K562 (cell line): Measurements from ENCODE around the gene TMCC2. TPM values are rescaled to one million over a fixed set of nuclear protein-coding genes. Genes with fewer than 3 reads are reported as not detected.
A peak's percentile ranks its signal among the peaks of the same experiment; 100 is the strongest.

Experiments used
- CBFB ChIP-seq: sonication (generic); formaldehyde crosslinking; IDR thresholded peaks from 2 replicates; pipeline ENCODE4 v1.4.0; 2020; ENCODE audit warnings: mild to moderate bottlenecking, missing genetic modification reagents
- CREBBP ChIP-seq: IDR thresholded peaks from one replicate; pipeline ENCODE4 v1.6.1; 2012; ENCODE audit warnings: low read depth, mild to moderate bottlenecking, control low read depth, inconsistent platforms, low read length
- CXXC5 ChIP-seq: fragments of 250-450 bp; sonication (Bioruptor Pico); IDR thresholded peaks from 2 replicates; pipeline ENCODE4 v1.8.0; 2022; ENCODE audit warnings: inconsistent platforms, mild to moderate bottlenecking, moderate library complexity
- DDX20 ChIP-seq: fragments of 450-650 bp; IDR thresholded peaks from 2 replicates; pipeline ENCODE4 v1.6.1; 2016; ENCODE audit warnings: missing genetic modification characterization, low read depth, mild to moderate bottlenecking, missing compliant biosample characterization, moderate library complexity
- EGR1 ChIP-seq: fragments of 450-650 bp; conservative IDR thresholded peaks from 2 replicates; pipeline ENCODE4 v1.6.1; 2017; ENCODE audit warnings: mild to moderate bottlenecking
- ETV1 ChIP-seq: fragments of 450-650 bp; conservative IDR thresholded peaks from 2 replicates; pipeline ENCODE4 v1.6.1; 2016; ENCODE audit warnings: missing genetic modification characterization, control low read depth, low read depth, missing compliant biosample characterization
- EWSR1 ChIP-seq: fragments of 450-650 bp; IDR thresholded peaks from 2 replicates; pipeline ENCODE4 v1.6.1; 2018; ENCODE audit warnings: borderline replicate concordance, mild to moderate bottlenecking, low read depth, moderate library complexity; ENCODE audit not compliant: partially characterized antibody
- GATAD2B ChIP-seq: fragments of 450-650 bp; IDR thresholded peaks from 2 replicates; pipeline ENCODE4 v1.6.1; 2017; ENCODE audit warnings: mild to moderate bottlenecking, borderline replicate concordance
- HDAC6 ChIP-seq: IDR thresholded peaks from 2 replicates; pipeline ENCODE4 v1.6.1; 2012; ENCODE audit warnings: low read depth, mild to moderate bottlenecking, control low read depth, inconsistent platforms, low read length, moderate library complexity
- HLTF ChIP-seq: fragments of 450-650 bp; IDR thresholded peaks from 2 replicates; pipeline ENCODE4 v1.6.1; 2016
- HMG20B ChIP-seq: fragments of 250-450 bp; sonication (Bioruptor Pico); IDR thresholded peaks from 2 replicates; pipeline ENCODE4 v1.5.0; 2021; ENCODE audit warnings: mild to moderate bottlenecking
- HOXB6 ChIP-seq: fragments of 250-450 bp; sonication (Bioruptor Pico); IDR thresholded peaks from 2 replicates; pipeline ENCODE4 v1.5.1; 2022; ENCODE audit warnings: mild to moderate bottlenecking, borderline replicate concordance
- ILK ChIP-seq: fragments of 450-650 bp; IDR thresholded peaks from 2 replicates; pipeline ENCODE4 v1.6.1; 2016; ENCODE audit warnings: missing genetic modification characterization, low read depth, mild to moderate bottlenecking, missing compliant biosample characterization, moderate library complexity, borderline replicate concordance
- KLF13 ChIP-seq: fragments of 450-650 bp; IDR thresholded peaks from 2 replicates; pipeline ENCODE4 v1.6.1; 2016; ENCODE audit warnings: missing genetic modification characterization, low read depth, mild to moderate bottlenecking, missing compliant biosample characterization, moderate library complexity, borderline replicate concordance
- KLF6 ChIP-seq: fragments of 250-450 bp; sonication (Bioruptor Pico); IDR thresholded peaks from 2 replicates; pipeline ENCODE4 v1.4.0; 2020; ENCODE audit warnings: mild to moderate bottlenecking, moderate library complexity, borderline replicate concordance
- MED1 ChIP-seq: sonication (generic); formaldehyde crosslinking; IDR thresholded peaks from 2 replicates; pipeline ENCODE4 v1.8.1; 2023; ENCODE audit warnings: missing genetic modification reagents, borderline replicate concordance
- MEF2A ChIP-seq: IDR thresholded peaks from 2 replicates; pipeline ENCODE4 v1.6.1; 2011; ENCODE audit warnings: low read depth, mild to moderate bottlenecking, low read length, moderate library complexity; ENCODE audit not compliant: control insufficient read depth
- NCOA6 ChIP-seq: fragments of 450-650 bp; IDR thresholded peaks from 2 replicates; pipeline ENCODE4 v1.6.1; 2017; ENCODE audit warnings: mild to moderate bottlenecking
- NR2C1 ChIP-seq, 2 experiments: fragments of 450-650 bp; IDR thresholded peaks; 2 replicates each; pipeline ENCODE4 v1.6.1; 2017; ENCODE audit warnings: mild to moderate bottlenecking in 2 of 2, antibody characterized with exemption in 1 of 2, inconsistent platforms in 1 of 2, missing compliant biosample characterization in 1 of 2, missing genetic modification characterization in 1 of 2
- RNF2 ChIP-seq: sonication (generic); IDR thresholded peaks from 2 replicates; pipeline ENCODE4 v1.6.1; 2016
- SMARCA5 ChIP-seq: fragments of 450-650 bp; IDR thresholded peaks from 2 replicates; pipeline ENCODE4 v1.6.1; 2016
- SNIP1 ChIP-seq: fragments of 450-650 bp; IDR thresholded peaks from 2 replicates; pipeline ENCODE4 v1.7.1; 2017; ENCODE audit warnings: low read depth, mild to moderate bottlenecking
- TBL1XR1 ChIP-seq, 2 experiments: IDR thresholded peaks; 2 replicates each; pipeline ENCODE4 v1.6.1; 2012; ENCODE audit warnings: improper control_type of control experiment in 2 of 2, low read length in 2 of 2, mild to moderate bottlenecking in 1 of 2
- ZFPM2 ChIP-seq: fragments of 250-450 bp; sonication (Bioruptor Pico); IDR thresholded peaks from 2 replicates; pipeline ENCODE4 v1.5.1; 2022; ENCODE audit warnings: mild to moderate bottlenecking
- ZFX ChIP-seq: sonication (generic); formaldehyde crosslinking; IDR thresholded peaks from 2 replicates; pipeline ENCODE4 v1.8.0; 2022; ENCODE audit warnings: mild to moderate bottlenecking, missing genetic modification reagents, moderate library complexity
- ZNF232 ChIP-seq: sonication (generic); formaldehyde crosslinking; IDR thresholded peaks from 2 replicates; pipeline ENCODE4 v1.8.0; 2022; ENCODE audit warnings: mild to moderate bottlenecking, missing genetic modification reagents
- ZNF354B ChIP-seq: fragments of 250-450 bp; sonication (Bioruptor Pico); IDR thresholded peaks from 2 replicates; pipeline ENCODE4 v1.4.0; 2020
- ZNF41 ChIP-seq: fragments of 250-450 bp; sonication (Bioruptor Pico); conservative IDR thresholded peaks from 2 replicates; pipeline ENCODE4 v1.4.0; 2020; ENCODE audit warnings: mild to moderate bottlenecking
- polyA plus RNA-seq, 8 experiments: library from polyadenylated mRNA; depleted of rRNA in 4 of 8; stranded (reverse) in 5 of 8; unstranded in 3 of 8; fragments of >200 nt; fragmentation: Nextera tagmentation in 2 of 8; fragmentation: Illumina TruSeq in 1 of 8; extraction: Ambion mirVana in 2 of 8; extraction: Trizol in 1 of 8; gene quantifications; 2 replicates each; pipeline versions ENCODE4 v1.2.1 to v1.2.3, GENCODE V29; 2011 to 2014; ENCODE audit warnings: inconsistent platforms in 1 of 8, missing spikeins in 1 of 8
- total RNA-seq, 7 experiments: library from RNA; depleted of rRNA in 6 of 7; stranded (reverse); fragments of >200 nt in 6 of 7; fragmentation: Illumina TruSeq in 2 of 7; extraction: Trizol in 2 of 7; gene quantifications; 2 replicates each; pipeline versions ENCODE4 v1.2.1 to v1.2.3, GENCODE V29; 2011 to 2021; ENCODE audit warnings: low replicate concordance in 1 of 7
- TF ChIP-seq, protein P1 (sequence below): fragments of 250-450 bp; sonication (Bioruptor Pico); IDR thresholded peaks from 2 replicates; pipeline ENCODE4 v1.6.1; 2021; ENCODE audit warnings: mild to moderate bottlenecking
- TF ChIP-seq, protein P2 (sequence below): fragments of 450-650 bp; IDR thresholded peaks from one replicate; pipeline ENCODE4 v1.6.1; 2018; ENCODE audit warnings: mild to moderate bottlenecking, moderate library complexity; ENCODE audit not compliant: partially characterized antibody

Gene TMCC2
- total and polyA plus RNA-seq, 9 of the 15 experiments (the other 6 are each of a cell fraction or from before 2014, with no cell fraction given) = 0.06 to 1.8 (median 0.98) TPM

DNA sequence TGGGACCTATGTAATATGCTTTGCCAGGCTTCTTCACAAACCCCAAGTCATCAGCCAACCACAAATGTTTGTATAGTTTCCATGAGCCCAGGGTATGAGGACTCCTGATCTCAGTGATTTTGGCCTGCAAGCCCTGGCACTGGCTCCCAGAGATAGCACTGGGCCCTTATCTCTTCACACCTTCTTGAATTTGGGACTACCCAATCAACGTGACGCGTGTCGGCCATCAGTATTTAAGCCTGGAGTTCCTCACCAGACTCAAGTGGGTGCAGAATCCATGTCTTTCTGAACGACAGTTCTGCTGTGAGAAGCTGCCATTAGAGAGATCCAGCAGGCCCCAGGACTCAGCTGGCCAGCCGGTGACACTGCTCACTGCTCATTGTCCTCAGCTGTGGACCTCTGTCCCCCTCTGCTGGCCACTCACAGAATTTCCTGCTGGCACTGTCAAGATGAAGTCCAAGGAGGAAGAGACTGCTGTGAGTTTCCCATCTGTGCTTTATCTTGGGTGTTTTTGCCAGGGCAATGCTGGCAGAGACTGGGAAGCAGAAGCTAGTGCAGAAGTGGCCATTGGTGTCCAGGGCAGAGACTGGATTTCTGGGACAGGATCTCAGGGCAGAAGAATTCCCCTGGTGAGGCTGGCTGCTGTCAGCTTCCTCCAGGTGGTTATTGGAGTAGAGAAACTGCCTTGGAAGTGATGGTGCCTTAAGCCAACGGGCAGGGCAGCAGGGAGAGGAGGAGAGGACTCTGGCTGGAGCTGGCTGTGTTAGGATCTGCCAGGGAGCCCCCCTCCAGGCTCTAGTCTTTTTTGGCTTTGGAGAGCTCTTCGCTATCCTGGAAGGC is 28.4 kb downstream of the TMCC2 start (continued):
- TF ChIP-seq TBL1XR1 (IDR thresholded peaks at IDR 0.05; ENCODE audit: low read length in 2 of 2) (peak in 1 of 2 experiments; percentile 86; a peak in 3 of 4 replicates), CXXC5 (CRISPR knock-in tag) (peak; percentile 79), CREBBP (no peak), ZNF354B (CRISPR knock-in tag) (no peak), GATAD2B (no peak; the same call in 1 of the 2 replicates), KLF13 (no peak), EWSR1 (no peak), HOXB6 (CRISPR knock-in tag) (no peak), NR2C1 (IDR thresholded peaks at IDR 0.05) (no peak), NR2C1 (tag; IDR thresholded peaks at IDR 0.05) (0 out of 2 replicates have a peak, but pooled peaks have one; percentile 15), HMG20B (CRISPR knock-in tag) (no peak), DDX20 (no peak), ZNF41 (CRISPR knock-in tag) (no peak), CBFB (0 out of 2 replicates have a peak, but pooled peaks have one; percentile 38), MEF2A (no peak), HDAC6 (no peak), SNIP1 (no peak), MED1 (no peak), ETV1 (tag) (no peak), ZFX (CRISPR knock-in tag) (peak; percentile 55), SMARCA5 (no peak), RNF2 (no peak), ZFPM2 (CRISPR knock-in tag) (no peak), HLTF (no peak), EGR1 (no peak), NCOA6 (no peak), ZNF232 (CRISPR knock-in tag) (no peak), KLF6 (CRISPR knock-in tag) (peak; percentile 23; the same call in 1 of the 2 replicates), ILK (no peak)
- TF ChIP-seq, protein P1, sequence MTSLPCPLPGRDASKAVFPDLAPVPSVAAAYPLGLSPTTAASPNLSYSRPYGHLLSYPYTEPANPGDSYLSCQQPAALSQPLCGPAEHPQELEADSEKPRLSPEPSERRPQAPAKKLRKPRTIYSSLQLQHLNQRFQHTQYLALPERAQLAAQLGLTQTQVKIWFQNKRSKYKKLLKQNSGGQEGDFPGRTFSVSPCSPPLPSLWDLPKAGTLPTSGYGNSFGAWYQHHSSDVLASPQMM (CRISPR knock-in tag) = no peak
- TF ChIP-seq, protein P2, sequence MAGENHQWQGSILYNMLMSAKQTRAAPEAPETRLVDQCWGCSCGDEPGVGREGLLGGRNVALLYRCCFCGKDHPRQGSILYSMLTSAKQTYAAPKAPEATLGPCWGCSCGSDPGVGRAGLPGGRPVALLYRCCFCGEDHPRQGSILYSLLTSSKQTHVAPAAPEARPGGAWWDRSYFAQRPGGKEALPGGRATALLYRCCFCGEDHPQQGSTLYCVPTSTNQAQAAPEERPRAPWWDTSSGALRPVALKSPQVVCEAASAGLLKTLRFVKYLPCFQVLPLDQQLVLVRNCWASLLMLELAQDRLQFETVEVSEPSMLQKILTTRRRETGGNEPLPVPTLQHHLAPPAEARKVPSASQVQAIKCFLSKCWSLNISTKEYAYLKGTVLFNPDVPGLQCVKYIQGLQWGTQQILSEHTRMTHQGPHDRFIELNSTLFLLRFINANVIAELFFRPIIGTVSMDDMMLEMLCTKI = no peak
